Uterus (tissue), 2 donors: Measurements from ENCODE around the gene TANK.

Experiments
- POLR2A ChIP-seq, 2 donors: fragments of 450-650 bp; IDR thresholded peaks; one replicate each; pipeline ENCODE4 v1.6.1; 2016; ENCODE audit warnings: antibody characterized with exemption in 2 of 2, mild to moderate bottlenecking in 1 of 2, moderate library complexity in 1 of 2
- TF ChIP-seq, protein P1 (sequence below), 4 experiments: fragments of 200-600 bp in 2 of 4; fragments of 450-650 bp in 2 of 4; sonication (generic) in 2 of 4; IDR thresholded peaks; one replicate each; pipeline ENCODE4 v1.5.1; 2016 to 2019; ENCODE audit warnings: antibody characterized with exemption in 4 of 4, mild to moderate bottlenecking in 2 of 4, moderate library complexity in 1 of 4

DNA sequence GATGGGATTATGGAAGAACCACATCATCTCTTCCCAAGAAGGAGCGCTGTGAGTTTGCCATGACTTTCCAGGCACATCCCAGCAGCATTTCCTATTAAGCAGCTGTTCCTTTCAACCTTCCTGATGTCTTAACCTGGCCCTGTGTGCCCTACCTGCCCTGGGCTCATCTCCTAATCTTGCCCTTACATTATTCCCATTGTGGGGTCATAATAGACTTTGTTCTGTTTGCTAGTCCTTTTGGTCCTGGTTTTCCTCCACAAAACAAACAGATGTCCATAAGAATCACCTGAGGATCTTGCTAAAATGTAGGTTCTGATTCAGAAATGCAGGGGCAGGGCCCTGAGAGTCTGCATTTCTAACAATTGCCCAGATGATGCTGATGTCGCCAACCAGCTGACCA, 38.6 kb upstream of the TANK start:
- TF ChIP-seq, protein P1, sequence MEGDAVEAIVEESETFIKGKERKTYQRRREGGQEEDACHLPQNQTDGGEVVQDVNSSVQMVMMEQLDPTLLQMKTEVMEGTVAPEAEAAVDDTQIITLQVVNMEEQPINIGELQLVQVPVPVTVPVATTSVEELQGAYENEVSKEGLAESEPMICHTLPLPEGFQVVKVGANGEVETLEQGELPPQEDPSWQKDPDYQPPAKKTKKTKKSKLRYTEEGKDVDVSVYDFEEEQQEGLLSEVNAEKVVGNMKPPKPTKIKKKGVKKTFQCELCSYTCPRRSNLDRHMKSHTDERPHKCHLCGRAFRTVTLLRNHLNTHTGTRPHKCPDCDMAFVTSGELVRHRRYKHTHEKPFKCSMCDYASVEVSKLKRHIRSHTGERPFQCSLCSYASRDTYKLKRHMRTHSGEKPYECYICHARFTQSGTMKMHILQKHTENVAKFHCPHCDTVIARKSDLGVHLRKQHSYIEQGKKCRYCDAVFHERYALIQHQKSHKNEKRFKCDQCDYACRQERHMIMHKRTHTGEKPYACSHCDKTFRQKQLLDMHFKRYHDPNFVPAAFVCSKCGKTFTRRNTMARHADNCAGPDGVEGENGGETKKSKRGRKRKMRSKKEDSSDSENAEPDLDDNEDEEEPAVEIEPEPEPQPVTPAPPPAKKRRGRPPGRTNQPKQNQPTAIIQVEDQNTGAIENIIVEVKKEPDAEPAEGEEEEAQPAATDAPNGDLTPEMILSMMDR (IDR thresholded peaks at IDR 0.05): no peak
- TF ChIP-seq POLR2A (IDR thresholded peaks at IDR 0.05): no peak
